ENCODE measurements around the gene KCTD11.

DNA sequence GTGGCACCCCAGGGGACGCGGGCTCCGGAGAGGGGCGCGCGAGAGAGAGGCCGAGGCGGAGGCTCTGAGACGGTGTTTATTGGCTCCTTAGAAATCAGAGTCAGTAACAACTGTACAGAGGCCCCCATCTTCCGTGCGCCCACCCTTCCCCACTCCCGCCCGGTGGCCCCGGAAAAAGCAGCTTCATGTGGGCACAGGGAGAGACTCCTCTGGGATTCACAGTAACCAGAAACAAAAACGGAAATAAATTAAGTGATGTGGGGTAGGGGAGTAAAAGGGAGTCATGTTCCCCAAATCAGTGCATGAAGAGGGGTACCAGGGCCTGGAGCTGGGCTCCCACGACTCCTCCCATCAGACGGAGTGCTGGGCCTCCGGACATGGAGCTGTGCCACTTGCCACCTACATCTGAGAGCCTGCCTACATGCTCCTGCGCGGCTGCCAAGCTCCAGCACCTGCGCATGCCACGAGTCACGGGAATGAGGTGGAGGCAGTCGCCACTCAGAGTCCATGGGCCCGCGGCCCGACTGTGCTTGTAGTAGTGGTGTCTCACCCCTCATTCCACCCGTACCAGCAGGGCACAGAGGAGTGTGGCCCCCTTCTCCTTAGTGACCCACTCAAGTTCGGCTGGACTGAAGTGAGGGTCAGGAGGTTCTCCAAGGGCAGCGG is 36.3 kb upstream of the KCTD11 start:
- no peak for TF ChIP-seq POLR2A (IDR thresholded peaks at IDR 0.05)
- TF ChIP-seq, protein P1, sequence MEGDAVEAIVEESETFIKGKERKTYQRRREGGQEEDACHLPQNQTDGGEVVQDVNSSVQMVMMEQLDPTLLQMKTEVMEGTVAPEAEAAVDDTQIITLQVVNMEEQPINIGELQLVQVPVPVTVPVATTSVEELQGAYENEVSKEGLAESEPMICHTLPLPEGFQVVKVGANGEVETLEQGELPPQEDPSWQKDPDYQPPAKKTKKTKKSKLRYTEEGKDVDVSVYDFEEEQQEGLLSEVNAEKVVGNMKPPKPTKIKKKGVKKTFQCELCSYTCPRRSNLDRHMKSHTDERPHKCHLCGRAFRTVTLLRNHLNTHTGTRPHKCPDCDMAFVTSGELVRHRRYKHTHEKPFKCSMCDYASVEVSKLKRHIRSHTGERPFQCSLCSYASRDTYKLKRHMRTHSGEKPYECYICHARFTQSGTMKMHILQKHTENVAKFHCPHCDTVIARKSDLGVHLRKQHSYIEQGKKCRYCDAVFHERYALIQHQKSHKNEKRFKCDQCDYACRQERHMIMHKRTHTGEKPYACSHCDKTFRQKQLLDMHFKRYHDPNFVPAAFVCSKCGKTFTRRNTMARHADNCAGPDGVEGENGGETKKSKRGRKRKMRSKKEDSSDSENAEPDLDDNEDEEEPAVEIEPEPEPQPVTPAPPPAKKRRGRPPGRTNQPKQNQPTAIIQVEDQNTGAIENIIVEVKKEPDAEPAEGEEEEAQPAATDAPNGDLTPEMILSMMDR (IDR thresholded peaks at IDR 0.05), result no peak
